Motor neuron (in vitro differentiated cells): ENCODE measurements around the gene C10orf67. TPM values are rescaled to one million over a fixed set of nuclear protein-coding genes. Genes with fewer than 3 reads are reported as not detected.
"Not testable (repeated sequence)": the region's sequence is repeated elsewhere in the genome, so short reads cannot be mapped to it uniquely, and the experiment has no call there.

Source experiments
- ATAC-seq, 8 experiments: fragments of 200-7000 bp; cut with Tn5 transposase; replicated peaks in 6 of 8; 2 replicates each; pipeline ENCODE4 v1.8.0; 2021; ENCODE audit warnings: mild to moderate bottlenecking in 8 of 8, moderate library complexity in 8 of 8
- H3K27ac ChIP-seq, 2 donors: fragments of 250-450 bp; sonication (Bioruptor Pico); 2 replicates each; pipeline ENCODE4 v1.9.0; 2021; ENCODE audit warnings: antibody characterized with exemption in 2 of 2, mild to moderate bottlenecking in 2 of 2, moderate library complexity in 1 of 2
- H3K4me1 ChIP-seq, 2 donors: fragments of 250-450 bp; sonication (Bioruptor Pico); replicated peaks in 1 of 2; 2 replicates each; pipeline ENCODE4 v1.6.1; 2021; ENCODE audit warnings: antibody characterized with exemption in 2 of 2, mild to moderate bottlenecking in 2 of 2, moderate library complexity in 1 of 2
- H3K4me3 ChIP-seq, 5 donors: fragments of 250-450 bp; sonication (Bioruptor Pico); 2 replicates each; pipeline ENCODE4 v1.9.0; 2021; ENCODE audit warnings: antibody characterized with exemption in 5 of 5, mild to moderate bottlenecking in 5 of 5, moderate library complexity in 4 of 5
- WGBS, 10 experiments: fragments of 450-650 bp; shearing (Covaris generic); methylation state at CpG; one replicate each; pipeline ENCODE4 v1.0.0; 2022; 5-methylcytosine and 5-hydroxymethylcytosine counted together
- in situ Hi-C, 9 experiments: fragments of 400-800 bp; cut with MboI; loops; one replicate each; pipeline ENCODE4 v1.15.0; 2021; ENCODE audit warnings: low sequenced_read_pairs in 9 of 9, low pct_unique_long_range_greater_than_20kb in 2 of 9; ENCODE audit not compliant: unreplicated experiment in 9 of 9
- total RNA-seq, 8 experiments: library from RNA; unstranded; fragments of 300-600 nt; gene quantifications; 2 replicates each; pipeline versions ENCODE4 v1.2.3 to v1.2.4, GENCODE V29; 2022

The C10orf67 gene
- total RNA-seq, 8 experiments from 2014 or later: 0.11 to 0.63 (median 0.45) TPM; not detected in 2

GRCh38 chr10:23371073-23371472, 26.5 kb upstream of the C10orf67 start:
- WGBS, 10 experiments: 0 to 100% (median 58%) methylated on average over 1 of the region's 1 CpG; no CpG with 5 or more reads in 4 of the 10 experiments

GRCh38 chr10:23370106-23370505, 25.5 kb upstream of the C10orf67 start:
- ATAC-seq: no peak
- no peak overlapping the region for H3K4me3 ChIP-seq
- H3K4me1 ChIP-seq: peaks cover 0 to 7% of the 10 kb centered on the region in 2 donors
- in situ Hi-C loops: no loop called here
- no peak overlapping the region for H3K27ac ChIP-seq
- WGBS, 10 experiments: 20 to 100% (median 87%) methylated on average over 1 to 3 of the region's 3 CpGs

More at GRCh38 chr10:23371073-23371472, 26.5 kb upstream of the C10orf67 start:
- peaks cover 0 to 7% of the 10 kb centered on the region in 2 donors for H3K4me1 ChIP-seq
- H3K27ac ChIP-seq: no peak overlapping the region
- in situ Hi-C loops: no loop called here
- H3K4me3 ChIP-seq: no peak overlapping the region
- ATAC-seq: no peak

GRCh38 chr10:23368816-23369640, 24.4 kb upstream of the C10orf67 start:
- WGBS, 10 experiments: 33 to 100% (median 78%) methylated on average over 1 to 7 of the region's 7 CpGs
- Histone ChIP-seq H3K4me3 (no peak overlapping the region), H3K4me1 (peaks cover 0 to 7% of the 10 kb centered on the region in 2 donors), H3K27ac (no peak overlapping the region)
- in situ Hi-C loops: no loop called here
- no peak for ATAC-seq

- 14 to 92% (median 41%) methylated on average over 1 to 6 of the region's 6 CpGs; no CpG with 5 or more reads in 1 of the 10 experiments for WGBS, 10 experiments
- in situ Hi-C loops: no loop called here
- no peak for ATAC-seq
- H3K4me1 ChIP-seq: peaks cover 0 to 7% of the 10 kb centered on the region in 2 donors
- H3K27ac ChIP-seq: no peak overlapping the region
- no peak overlapping the region for H3K4me3 ChIP-seq
Observed at GRCh38 chr10:23367896-23368595, 23.4 kb upstream of the C10orf67 start.

- ATAC-seq: peak in 1 of 8 experiments; percentile 56
- in situ Hi-C loops, H3K4me1 ChIP-seq, H3K4me3 ChIP-seq, H3K27ac ChIP-seq: not testable (repeated sequence)
- WGBS, 10 experiments: 31 to 100% (median 80%) methylated on average over 1 to 2 of the region's 4 CpGs; no CpG with 5 or more reads in 5 of the 10 experiments
Observed at GRCh38 chr10:23365417-23366030, 20.9 kb upstream of the C10orf67 start.

- no peak overlapping the region for H3K4me3 ChIP-seq
- ATAC-seq: no peak
- H3K27ac ChIP-seq: no peak overlapping the region
- peaks cover 0 to 7% of the 10 kb centered on the region in 2 donors for H3K4me1 ChIP-seq
- WGBS, 10 experiments: 4 to 100% (median 69%) methylated on average over 2 to 4 of the region's 5 CpGs; no CpG with 5 or more reads in 3 of the 10 experiments
- in situ Hi-C loops: no loop called here
Observed at GRCh38 chr10:23364378-23364777, 19.8 kb upstream of the C10orf67 start.

- peaks cover 0 to 7% of the 10 kb centered on the region in 2 donors for H3K4me1 ChIP-seq
- H3K4me3 ChIP-seq: no peak overlapping the region
- H3K27ac ChIP-seq: no peak overlapping the region
- 40 to 100% (median 80%) methylated on average over 2 to 5 of the region's 5 CpGs; no CpG with 5 or more reads in 5 of the 10 experiments for WGBS, 10 experiments
- in situ Hi-C loops: no loop called here
- ATAC-seq: no peak
Observed at GRCh38 chr10:23363793-23364135, 19.2 kb upstream of the C10orf67 start.

- ATAC-seq: no peak
- 20 to 94% (median 83%) methylated on average over 1 to 9 of the region's 9 CpGs for WGBS, 10 experiments
- Histone ChIP-seq H3K4me1 (peaks cover 0 to 5% of the 10 kb centered on the region in 2 donors), H3K27ac (no peak overlapping the region), H3K4me3 (no peak overlapping the region)
- in situ Hi-C loops: no loop called here
Observed at GRCh38 chr10:23362879-23363792, 18.5 kb upstream of the C10orf67 start.

GRCh38 chr10:23362069-23362830, 17.7 kb upstream of the C10orf67 start:
- no peak for ATAC-seq
- 71 to 100% (median 94%) methylated on average over 1 of the region's 1 CpG; no CpG with 5 or more reads in 4 of the 10 experiments for WGBS, 10 experiments
- Histone ChIP-seq H3K4me3 (no peak overlapping the region), H3K4me1 (no peaks in the 10 kb centered on the region), H3K27ac (no peak overlapping the region)
- in situ Hi-C loops: no loop called here

GRCh38 chr10:23361665-23362064, 17.1 kb upstream of the C10orf67 start:
- WGBS, 10 experiments: 0 to 100% (median 89%) methylated on average over 1 to 2 of the region's 2 CpGs; no CpG with 5 or more reads in 4 of the 10 experiments
- Histone ChIP-seq H3K27ac (no peak overlapping the region), H3K4me3 (no peak overlapping the region), H3K4me1 (no peaks in the 10 kb centered on the region)
- no peak for ATAC-seq
- in situ Hi-C loops: no loop called here

GRCh38 chr10:23359692-23360380, 15.2 kb upstream of the C10orf67 start:
- WGBS, 10 experiments: 73 to 100% (median 85%) methylated on average over 1 to 6 of the region's 8 CpGs; no CpG with 5 or more reads in 1 of the 10 experiments
- in situ Hi-C loops: no loop called here
- H3K4me1 ChIP-seq: no peaks in the 10 kb centered on the region
- H3K4me3 ChIP-seq: no peak overlapping the region
- no peak for ATAC-seq
- no peak overlapping the region for H3K27ac ChIP-seq
